CD4-positive, alpha-beta T cell treated with Interferon gamma for 1 hour (primary cell): ENCODE results near the gene OR52W1.
"Not testable (repeated sequence)": the region's sequence is repeated elsewhere in the genome, so short reads cannot be mapped to it uniquely, and the experiment has no call there.

Experiments used
- DNase-seq: peaks from one replicate; pipeline ENCODE4 v3.0.0-alpha.2; 2020

Gene OR52W1

GRCh38 chr11:6219359-6219758 is 20.3 kb downstream of the OR52W1 start:
- no peak for DNase-seq

- no peak for DNase-seq
Observed at GRCh38 chr11:6223854-6224253, 24.8 kb downstream of the OR52W1 start.

GRCh38 chr11:6224421-6224820 is 25.4 kb downstream of the OR52W1 start:
- DNase-seq: no peak

- no peak for DNase-seq
Observed at GRCh38 chr11:6225024-6225423, 26.0 kb downstream of the OR52W1 start.

GRCh38 chr11:6225896-6226295 is 26.9 kb downstream of the OR52W1 start:
- DNase-seq: no peak

GRCh38 chr11:6228520-6228919 is 29.5 kb downstream of the OR52W1 start:
- no peak for DNase-seq

GRCh38 chr11:6229911-6230310 is 30.9 kb downstream of the OR52W1 start:
- no peak for DNase-seq

GRCh38 chr11:6232899-6233298 is 33.9 kb downstream of the OR52W1 start:
- no peak for DNase-seq

GRCh38 chr11:6233984-6234386 is 35.0 kb downstream of the OR52W1 start:
- no peak for DNase-seq

GRCh38 chr11:6234387-6235107 is 35.5 kb downstream of the OR52W1 start, which contains the start of gene FHIP1B:
TSS of gene FHIP1B (minus strand) at chr11:6234636. CDS start at chr11:6224516, 10,120 bp downstream.
- peak; percentile 100 for DNase-seq

GRCh38 chr11:6237266-6237665 is 38.2 kb downstream of the OR52W1 start:
- no peak for DNase-seq

- DNase-seq: no peak
Observed at GRCh38 chr11:6237761-6238302, 38.8 kb downstream of the OR52W1 start.

GRCh38 chr11:6238902-6239301 is 39.9 kb downstream of the OR52W1 start, which contains the start of gene CNGA4:
TSS of gene CNGA4 (plus strand) at chr11:6239089. CDS start at chr11:6239207, 118 bp downstream.
- no peak for DNase-seq

GRCh38 chr11:6240139-6240538 is 41.1 kb downstream of the OR52W1 start:
- no peak for DNase-seq

- no peak for DNase-seq
Observed at GRCh38 chr11:6240781-6241180, 41.8 kb downstream of the OR52W1 start.

- no peak for DNase-seq
Observed at GRCh38 chr11:6241316-6241715, 42.3 kb downstream of the OR52W1 start.

GRCh38 chr11:6245536-6245935 is 46.5 kb downstream of the OR52W1 start:
- DNase-seq: no peak

GRCh38 chr11:6248248-6248647 is 49.2 kb downstream of the OR52W1 start:
- no peak for DNase-seq

GRCh38 chr11:6248897-6249296 is 49.9 kb downstream of the OR52W1 start:
- DNase-seq: not testable (repeated sequence)
